SK-N-SH (cell line): Measurements from ENCODE around the gene MCM9.

ENCODE experiments used
- ELF1 ChIP-seq: IDR thresholded peaks from 2 replicates; pipeline ENCODE4 v1.4.0; 2012
- EP300 ChIP-seq, 2 experiments: IDR thresholded peaks; 2 replicates each; pipeline versions ENCODE4 v1.4.0 to v1.6.1; 2012; ENCODE audit warnings: borderline replicate concordance in 1 of 2, low read depth in 1 of 2, low read length in 1 of 2
- FOXM1 ChIP-seq: IDR thresholded peaks from 2 replicates; pipeline ENCODE4 v1.4.0; 2012; ENCODE audit warnings: low read depth, mild to moderate bottlenecking
- GATA2 ChIP-seq: sonication (generic); formaldehyde crosslinking; IDR thresholded peaks from 2 replicates; pipeline ENCODE4 v1.5.0; 2020; ENCODE audit warnings: mild to moderate bottlenecking, missing genetic modification reagents
- MEF2A ChIP-seq: IDR thresholded peaks from 2 replicates; pipeline ENCODE4 v1.4.0; 2012; ENCODE audit warnings: low read depth, borderline replicate concordance
- POLR2AphosphoS5 ChIP-seq: IDR thresholded peaks from 2 replicates; pipeline ENCODE4 v1.6.1; 2012; ENCODE audit warnings: low read depth, low read length
- RCOR1 ChIP-seq: fragments of 150-350 bp; IDR thresholded peaks from 2 replicates; pipeline ENCODE4 v1.6.1; 2017; ENCODE audit warnings: antibody characterized with exemption, low read length
- RFX5 ChIP-seq: IDR thresholded peaks from 2 replicates; pipeline ENCODE4 v1.6.1; 2012; ENCODE audit warnings: mild to moderate bottlenecking, improper control_type of control experiment, low read length
- RXRA ChIP-seq: IDR thresholded peaks from 2 replicates; pipeline ENCODE4 v1.4.0; 2012; ENCODE audit warnings: low read depth, mild to moderate bottlenecking, borderline replicate concordance
- SIN3A ChIP-seq: IDR thresholded peaks from 2 replicates; pipeline ENCODE4 v1.6.1; 2012; ENCODE audit warnings: low read depth, mild to moderate bottlenecking, low read length, moderate library complexity, borderline replicate concordance
- YY1 ChIP-seq: IDR thresholded peaks from 2 replicates; pipeline ENCODE4 v1.4.0; 2012; ENCODE audit warnings: low read depth, mild to moderate bottlenecking
- TF ChIP-seq, protein P1 (sequence below): IDR thresholded peaks from 2 replicates; pipeline ENCODE4 v1.4.0; 2012; ENCODE audit warnings: low read depth
- TF ChIP-seq, protein P2 (sequence below): fragments of 200-600 bp; sonication (generic); IDR thresholded peaks from 2 replicates; pipeline ENCODE4 v1.6.1; 2017; ENCODE audit warnings: antibody characterized with exemption, mild to moderate bottlenecking, moderate library complexity

DNA sequence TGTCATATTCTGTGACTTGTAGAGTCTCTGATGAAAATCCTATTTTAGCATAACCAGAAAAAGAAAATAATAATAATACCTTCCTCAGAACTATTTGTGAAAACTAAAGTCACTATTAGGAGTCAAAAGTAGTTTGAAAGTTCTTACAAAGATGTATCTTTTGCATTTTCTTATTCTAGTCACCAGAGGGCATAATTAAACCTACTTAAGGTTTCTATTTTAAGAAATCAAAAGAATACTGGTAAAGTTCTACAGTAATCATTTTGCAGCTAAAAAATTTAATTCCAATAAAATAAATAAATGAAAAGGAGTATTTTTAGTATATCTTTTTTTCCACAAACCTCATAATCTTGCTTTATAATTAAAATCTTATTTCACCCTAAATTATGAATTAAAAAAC is 28.0 kb upstream of the MCM9 start:
- TF ChIP-seq POLR2AphosphoS5 (no peak), YY1 (no peak), RFX5 (no peak), GATA2 (CRISPR knock-in tag) (no peak), RXRA (no peak), MEF2A (no peak), RCOR1 (no peak), EP300 (IDR thresholded peaks at IDR 0.05; ENCODE audit: borderline replicate concordance in 1 of 2, low read depth in 1 of 2, low read length in 1 of 2) (no peak), FOXM1 (no peak), SIN3A (no peak), ELF1 (no peak)
- TF ChIP-seq, protein P1, sequence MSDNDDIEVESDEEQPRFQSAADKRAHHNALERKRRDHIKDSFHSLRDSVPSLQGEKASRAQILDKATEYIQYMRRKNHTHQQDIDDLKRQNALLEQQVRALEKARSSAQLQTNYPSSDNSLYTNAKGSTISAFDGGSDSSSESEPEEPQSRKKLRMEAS = no peak
- TF ChIP-seq, protein P2, sequence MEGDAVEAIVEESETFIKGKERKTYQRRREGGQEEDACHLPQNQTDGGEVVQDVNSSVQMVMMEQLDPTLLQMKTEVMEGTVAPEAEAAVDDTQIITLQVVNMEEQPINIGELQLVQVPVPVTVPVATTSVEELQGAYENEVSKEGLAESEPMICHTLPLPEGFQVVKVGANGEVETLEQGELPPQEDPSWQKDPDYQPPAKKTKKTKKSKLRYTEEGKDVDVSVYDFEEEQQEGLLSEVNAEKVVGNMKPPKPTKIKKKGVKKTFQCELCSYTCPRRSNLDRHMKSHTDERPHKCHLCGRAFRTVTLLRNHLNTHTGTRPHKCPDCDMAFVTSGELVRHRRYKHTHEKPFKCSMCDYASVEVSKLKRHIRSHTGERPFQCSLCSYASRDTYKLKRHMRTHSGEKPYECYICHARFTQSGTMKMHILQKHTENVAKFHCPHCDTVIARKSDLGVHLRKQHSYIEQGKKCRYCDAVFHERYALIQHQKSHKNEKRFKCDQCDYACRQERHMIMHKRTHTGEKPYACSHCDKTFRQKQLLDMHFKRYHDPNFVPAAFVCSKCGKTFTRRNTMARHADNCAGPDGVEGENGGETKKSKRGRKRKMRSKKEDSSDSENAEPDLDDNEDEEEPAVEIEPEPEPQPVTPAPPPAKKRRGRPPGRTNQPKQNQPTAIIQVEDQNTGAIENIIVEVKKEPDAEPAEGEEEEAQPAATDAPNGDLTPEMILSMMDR = peak; percentile 55
